Ishikawa (cell line): ENCODE results near the gene TBKBP1.

Experiments used
- CEBPB ChIP-seq: IDR thresholded peaks from 2 replicates; pipeline ENCODE4 v1.6.1; 2012
- CREB1 ChIP-seq: IDR thresholded peaks from 2 replicates; pipeline ENCODE4 v1.6.1; 2012; ENCODE audit warnings: low read depth
- EP300 ChIP-seq: IDR thresholded peaks from 2 replicates; pipeline ENCODE4 v1.6.1; 2012; ENCODE audit warnings: borderline replicate concordance
- FOXM1 ChIP-seq: IDR thresholded peaks from 2 replicates; pipeline ENCODE4 v1.6.1; 2012; ENCODE audit warnings: low read depth, borderline replicate concordance
- RAD21 ChIP-seq: IDR thresholded peaks from 2 replicates; pipeline ENCODE4 v1.6.1; 2012; ENCODE audit warnings: low read depth
- TAF1 ChIP-seq: IDR thresholded peaks from 2 replicates; pipeline ENCODE4 v1.6.1; 2012; ENCODE audit warnings: low read depth, mild to moderate bottlenecking
- TF ChIP-seq, protein P1 (sequence below): IDR thresholded peaks from 2 replicates; pipeline ENCODE4 v1.6.1; 2012

DNA sequence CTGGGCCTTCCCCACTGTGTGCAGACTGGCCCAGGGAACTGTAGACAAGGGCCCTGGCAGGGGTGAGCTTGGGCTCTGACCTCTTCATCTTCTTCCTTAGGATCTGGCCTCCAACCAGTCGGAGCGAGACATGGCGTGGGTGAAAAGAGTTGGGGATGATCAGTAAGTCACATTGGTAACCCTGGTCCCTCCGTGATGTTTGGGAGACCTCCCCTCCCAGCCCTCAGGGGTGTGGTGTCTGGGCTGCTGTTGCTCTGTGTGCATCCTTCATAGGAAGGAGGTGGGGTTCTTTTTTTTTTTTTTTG is 5.5 kb downstream of the TBKBP1 start:
- TF ChIP-seq RAD21 (no peak), EP300 (no peak), CREB1 (no peak), TAF1 (no peak), FOXM1 (no peak), CEBPB (no peak)
- TF ChIP-seq, protein P1, sequence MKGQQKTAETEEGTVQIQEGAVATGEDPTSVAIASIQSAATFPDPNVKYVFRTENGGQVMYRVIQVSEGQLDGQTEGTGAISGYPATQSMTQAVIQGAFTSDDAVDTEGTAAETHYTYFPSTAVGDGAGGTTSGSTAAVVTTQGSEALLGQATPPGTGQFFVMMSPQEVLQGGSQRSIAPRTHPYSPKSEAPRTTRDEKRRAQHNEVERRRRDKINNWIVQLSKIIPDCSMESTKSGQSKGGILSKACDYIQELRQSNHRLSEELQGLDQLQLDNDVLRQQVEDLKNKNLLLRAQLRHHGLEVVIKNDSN: no peak
